NCI-H1417 treated with DMSO at 0.1 percent for 48 hours (cell line): Measurements from ENCODE around the gene SLC17A6.

ENCODE experiments used
- DNase-seq: peaks from one replicate; lab custom pipeline; 2025; lab: John Stamatoyannopoulos, UW

SLC17A6 gene

DNA sequence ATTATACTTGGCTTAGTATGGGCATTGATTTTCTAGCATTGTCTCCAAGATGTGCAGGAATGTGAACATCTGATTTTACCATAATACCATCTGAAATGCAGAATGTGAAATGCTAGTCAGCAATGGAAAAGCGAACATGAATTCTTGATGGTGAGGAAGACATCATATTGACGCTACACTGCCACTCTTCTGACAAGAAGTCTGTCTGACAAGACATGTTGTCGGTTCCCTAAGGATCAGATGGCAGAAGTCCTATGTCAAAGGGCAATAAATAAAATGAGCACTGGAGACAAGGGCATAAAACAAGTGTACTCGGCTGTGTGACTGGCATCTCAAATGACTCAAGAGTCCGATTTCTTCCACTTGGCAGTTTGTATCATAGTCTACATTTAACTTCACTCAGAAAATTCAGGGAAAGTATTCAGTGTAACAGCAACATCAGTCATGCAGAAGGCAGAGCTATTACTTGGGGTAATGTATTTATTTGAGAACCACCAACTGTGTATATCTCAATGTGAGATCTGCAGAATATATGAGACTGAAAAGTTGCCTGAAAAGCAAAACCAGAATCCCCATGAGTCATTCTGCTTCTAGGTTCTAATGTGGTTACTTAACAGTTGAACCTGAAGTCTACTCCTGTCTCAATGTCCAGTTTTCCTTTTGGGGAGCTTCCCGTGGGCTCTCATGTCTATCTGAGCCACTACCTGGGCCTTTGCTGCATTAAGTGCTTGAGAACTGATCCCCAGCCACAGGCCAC, 51.5 kb downstream of the SLC17A6 start:
- DNase-seq, result no peak

DNA sequence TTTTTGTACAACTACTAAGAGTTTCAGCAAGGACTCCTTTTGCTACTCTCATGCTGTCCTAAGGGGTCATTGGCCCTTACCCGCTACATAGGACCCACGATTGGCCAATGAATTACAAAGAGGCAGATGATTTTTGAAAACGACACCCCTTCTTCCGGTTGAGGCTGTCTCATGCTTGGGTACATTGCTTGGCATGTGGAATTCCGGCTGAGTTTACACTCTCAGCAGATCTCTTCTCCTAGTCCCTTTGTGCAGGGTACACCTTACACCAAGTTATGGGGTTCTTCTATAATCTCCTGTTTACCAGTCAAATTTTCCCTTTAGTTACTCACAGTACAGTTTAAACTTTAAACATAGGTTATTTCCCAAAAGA, 52.1 kb downstream of the SLC17A6 start:
- DNase-seq, result no peak

DNA sequence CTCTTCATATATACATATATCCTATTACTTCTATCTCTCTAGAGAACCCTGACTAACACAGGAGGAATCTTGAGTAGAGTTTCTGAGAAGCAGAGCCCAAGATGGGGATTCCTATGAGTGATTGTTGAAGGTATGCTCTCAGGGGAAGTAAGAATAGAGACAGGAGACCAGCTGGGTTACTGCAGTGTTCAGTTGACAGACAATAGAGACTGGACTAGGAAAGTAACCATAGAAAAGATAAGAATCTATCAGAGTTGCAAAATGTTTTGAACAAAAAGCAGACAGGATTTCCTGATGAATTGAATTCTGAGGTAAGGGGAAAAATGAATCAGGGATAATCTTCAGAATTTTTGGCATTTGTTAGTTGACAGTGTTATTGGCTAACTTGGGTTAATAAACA, 54.4 kb downstream of the SLC17A6 start:
- DNase-seq, result no peak

DNA sequence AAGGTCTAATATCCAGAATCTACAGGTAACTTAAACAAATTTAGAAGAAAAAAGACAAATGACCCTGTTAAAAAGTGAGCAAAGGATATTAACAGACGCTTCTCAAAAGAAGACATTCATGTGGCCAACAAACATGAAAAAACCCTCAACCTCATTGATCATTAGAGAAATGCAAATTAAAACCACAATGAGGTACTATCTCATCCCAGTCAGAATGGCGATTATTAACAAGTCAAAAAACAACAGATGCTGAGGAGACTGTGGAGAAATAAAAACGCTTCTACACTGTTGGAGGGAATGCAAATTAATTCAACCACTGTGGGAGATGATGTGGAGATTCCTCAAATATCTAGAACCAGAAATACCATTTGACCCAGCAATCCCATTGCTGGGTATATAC, 67.2 kb downstream of the SLC17A6 start:
- no peak for DNase-seq

DNA sequence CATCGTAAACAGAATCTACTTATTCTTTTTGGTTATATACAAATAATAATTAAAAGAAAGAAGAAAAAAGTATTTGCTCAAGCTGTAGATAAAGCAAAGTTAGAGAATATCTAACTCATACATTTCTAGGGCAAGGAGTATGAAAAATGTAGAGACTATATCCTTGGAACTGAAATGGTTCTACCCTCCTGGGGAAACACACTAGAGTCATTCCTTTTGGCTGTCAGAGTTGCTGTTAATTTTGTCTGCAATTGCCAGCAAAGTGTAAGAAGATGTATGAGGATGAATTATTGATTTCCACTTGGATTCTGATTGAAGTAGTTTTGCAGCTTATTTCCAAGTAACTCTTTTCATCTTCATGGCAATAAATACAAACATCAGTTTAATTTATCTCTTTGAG, 69.1 kb downstream of the SLC17A6 start:
- no peak for DNase-seq

DNA sequence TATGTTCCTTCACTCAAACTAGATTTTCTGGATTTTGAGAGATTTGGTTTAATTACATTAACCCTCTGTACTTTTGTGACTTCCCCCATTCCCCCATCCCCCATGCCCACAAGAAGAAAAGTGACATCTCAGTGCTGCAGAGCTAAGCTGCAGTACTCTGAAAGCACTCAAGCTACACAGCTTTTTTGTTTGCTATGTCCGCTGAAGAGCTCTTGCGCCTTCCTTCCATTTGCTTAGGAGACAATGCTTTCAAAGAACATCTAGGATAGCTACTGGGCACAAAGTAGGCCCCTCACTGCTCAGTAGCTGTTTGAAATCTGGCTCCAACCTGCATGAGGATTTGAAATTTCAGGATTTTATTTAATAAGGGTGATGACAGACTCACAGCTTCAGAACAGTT, 69.7 kb downstream of the SLC17A6 start:
- DNase-seq, result no peak

DNA sequence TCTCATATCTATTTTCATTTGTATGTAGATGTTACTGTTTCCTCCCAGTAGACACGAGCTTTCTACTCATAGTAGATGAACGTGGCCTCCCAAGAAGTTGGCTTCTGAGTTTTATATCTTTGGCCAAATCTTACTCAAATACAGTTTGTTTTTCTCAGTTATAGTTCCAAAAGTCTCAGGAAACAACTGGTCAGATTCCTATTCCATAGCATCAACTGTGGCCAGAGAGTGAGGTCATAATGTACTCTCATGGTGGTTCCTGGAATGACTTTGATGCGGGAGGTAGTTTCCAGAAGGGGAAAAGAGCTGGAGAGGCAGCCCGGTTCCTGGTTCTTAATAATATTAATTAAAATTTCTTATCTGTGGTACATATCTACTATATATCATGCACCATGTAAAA, 77.3 kb downstream of the SLC17A6 start:
- no peak for DNase-seq

DNA sequence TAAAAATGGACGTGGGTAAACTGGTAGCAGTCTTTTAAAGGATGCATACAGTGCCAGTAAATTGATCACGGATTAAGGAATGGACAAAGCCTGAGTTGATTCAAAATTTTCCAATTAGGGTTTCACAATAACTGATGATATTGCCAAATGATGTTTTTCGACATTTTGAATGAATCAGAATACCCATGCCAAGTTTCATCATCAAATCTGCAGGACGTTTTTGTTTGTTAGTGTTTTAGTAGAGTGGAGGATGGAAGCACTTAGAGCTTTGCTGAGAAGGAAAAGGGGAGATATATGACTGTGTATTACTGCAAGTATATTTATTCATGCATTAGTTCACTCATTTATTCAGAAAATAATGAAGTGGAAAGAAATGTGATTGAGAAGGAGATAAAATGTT, 78.3 kb downstream of the SLC17A6 start:
- DNase-seq, result no peak

DNA sequence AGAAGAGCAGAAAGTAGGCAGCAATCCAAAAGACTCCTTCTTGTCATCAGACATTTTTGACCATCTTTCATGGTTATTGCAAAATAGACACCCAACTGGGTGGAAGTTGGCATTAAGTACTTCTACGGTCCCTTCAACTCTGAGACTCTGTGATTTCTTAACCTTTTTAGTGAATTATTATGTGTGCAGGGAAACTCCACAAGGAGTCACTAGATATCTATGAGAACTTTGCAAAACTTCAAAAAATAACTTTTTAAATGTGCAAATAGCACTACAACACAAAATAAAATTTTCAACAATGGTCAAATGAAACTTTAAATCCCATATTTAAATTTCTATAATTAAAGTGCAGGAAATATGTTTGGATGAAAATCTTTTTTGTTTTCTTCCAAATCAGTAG, 88.7 kb downstream of the SLC17A6 start:
- no peak for DNase-seq
